ENCODE data around the gene BRD4. TPM values are rescaled to one million over a fixed set of nuclear protein-coding genes. Genes with fewer than 3 reads are reported as not detected.

BRD4 gene
- total RNA-seq, 1 donor from 2014 or later = 53.0 TPM

GRCh38 chr19:15379083-15379998 is 47.0 kb upstream of the BRD4 start, which contains the start of gene AKAP8:
Gene AKAP8 (minus strand): TSS chr19:15379787. CDS start chr19:15379731, 56 bp downstream.
- Histone ChIP-seq H3K4me3 (peak within 1 kb of the TSS; percentile 98 to 100), H3K36me3 (no peaks in the 10 kb centered on the region), H3K9me3 (no peaks in the 10 kb centered on the region), H3K27ac (peak within 1 kb of the TSS; percentile 95), H3K4me1 (peaks cover 50% of the 10 kb centered on the region), H3K27me3 (no peaks in the 10 kb centered on the region)
- intact Hi-C loops (cut with DNase I) = loop anchor here (5.0 kb wide), 1 partner anchor 58 kb away; no protein-coding TSS in a partner anchor
- DNase-seq (ENCODE audit: extremely low spot score in 2 of 2) = peak in 1 of 2 donors; percentile 99
- TF ChIP-seq POLR2AphosphoS5 (IDR thresholded peaks at IDR 0.05; ENCODE audit: insufficient read depth in 1 of 2, low read depth in 1 of 2) (peak; percentile 53 to 88), CTCF (IDR thresholded peaks at IDR 0.05) (no peak), POLR2A (IDR thresholded peaks at IDR 0.05) (peak in 1 of 2 donors; percentile 67)

- Histone ChIP-seq H3K4me1 (peaks cover 57% of the 10 kb centered on the region), H3K9me3 (no peaks in the 10 kb centered on the region), H3K27ac (peak overlapping the region; percentile 95), H3K36me3 (no peaks in the 10 kb centered on the region), H3K4me3 (peak overlapping the region; percentile 98 to 100), H3K27me3 (no peaks in the 10 kb centered on the region)
- no peak for DNase-seq (ENCODE audit: extremely low spot score in 2 of 2)
- no peak for TF ChIP-seq CTCF (IDR thresholded peaks at IDR 0.05)
- TF ChIP-seq POLR2A (IDR thresholded peaks at IDR 0.05) = no peak
- TF ChIP-seq POLR2AphosphoS5 (IDR thresholded peaks at IDR 0.05; ENCODE audit: insufficient read depth in 1 of 2, low read depth in 1 of 2) = peak in 1 of 2 donors; percentile 21
- intact Hi-C loops (cut with DNase I) = loop anchor here (5.0 kb wide), 1 partner anchor 59 kb away; no protein-coding TSS in a partner anchor
These were observed 46.3 kb upstream of the BRD4 start for GRCh38 chr19:15378534-15379082.

GRCh38 chr19:15374796-15375440 is 42.6 kb upstream of the BRD4 start:
- no peak overlapping the region for H3K27ac ChIP-seq
- TF ChIP-seq CTCF (IDR thresholded peaks at IDR 0.05) = no peak
- TF ChIP-seq POLR2A (IDR thresholded peaks at IDR 0.05) = no peak
- no peak for TF ChIP-seq POLR2AphosphoS5 (IDR thresholded peaks at IDR 0.05; ENCODE audit: insufficient read depth in 1 of 2, low read depth in 1 of 2)
- H3K27me3 ChIP-seq = no peaks in the 10 kb centered on the region
- H3K4me3 ChIP-seq = no peak overlapping the region
- H3K9me3 ChIP-seq = no peaks in the 10 kb centered on the region
- peaks cover 50% of the 10 kb centered on the region for H3K4me1 ChIP-seq
- no peak for DNase-seq (ENCODE audit: extremely low spot score in 2 of 2)
- H3K36me3 ChIP-seq = peaks cover 0 to 34% of the 10 kb centered on the region in 2 donors
- intact Hi-C loops (cut with DNase I) = loop anchor here (5.0 kb wide), 1 partner anchor 62 kb away; no protein-coding TSS in a partner anchor

- H3K36me3 ChIP-seq = peaks cover 0 to 41% of the 10 kb centered on the region in 2 donors
- H3K4me1 ChIP-seq = peaks cover 50% of the 10 kb centered on the region
- no peak for DNase-seq (ENCODE audit: extremely low spot score in 2 of 2)
- intact Hi-C loops (cut with DNase I) = no loop called here
- no peak overlapping the region for H3K27ac ChIP-seq
- H3K27me3 ChIP-seq = no peaks in the 10 kb centered on the region
- H3K9me3 ChIP-seq = no peaks in the 10 kb centered on the region
- no peak overlapping the region for H3K4me3 ChIP-seq
- TF ChIP-seq CTCF (IDR thresholded peaks at IDR 0.05) = no peak
- TF ChIP-seq POLR2A (IDR thresholded peaks at IDR 0.05) = no peak
- no peak for TF ChIP-seq POLR2AphosphoS5 (IDR thresholded peaks at IDR 0.05; ENCODE audit: insufficient read depth in 1 of 2, low read depth in 1 of 2)
These were observed 41.8 kb upstream of the BRD4 start for GRCh38 chr19:15374105-15374651.

All from vagina (tissue), 2 donors.